ENCODE results near the gene BGN. TPM values are rescaled to one million over a fixed set of nuclear protein-coding genes. Genes with fewer than 3 reads are reported as not detected.

BGN gene
- total RNA-seq, 1 experiment from 2014 or later, result not detected

GRCh38 chrX:153526042-153526441 lies 31.3 kb downstream of the BGN start:
- Histone ChIP-seq H3K4me3 (ENCODE audit: low read length) (no peak overlapping the region), H3K79me2 (ENCODE audit: low read length) (no peaks in the 10 kb centered on the region), H3K9me3 (ENCODE audit: low read length) (no peaks in the 10 kb centered on the region), H3K9ac (ENCODE audit: low read length) (no peak overlapping the region), H3K27ac (ENCODE audit: low read length) (no peak overlapping the region), H3K36me3 (ENCODE audit: insufficient read depth, low read length) (no peaks in the 10 kb centered on the region), H3K27me3 (ENCODE audit: low read length) (no peaks in the 10 kb centered on the region), H2AFZ (ENCODE audit: low read length) (no peak overlapping the region), H3K4me1 (ENCODE audit: low read length) (no peaks in the 10 kb centered on the region), H3K9me2 (replicated peaks; ENCODE audit: insufficient read depth, low read length) (no peaks in the 10 kb centered on the region), H3K4me2 (ENCODE audit: low read depth, low read length, poor library complexity, severe bottlenecking) (no peak overlapping the region), H4K20me1 (ENCODE audit: insufficient read depth, low read depth, low read length) (no peaks in the 10 kb centered on the region)
- DNase-seq, result no peak

- DNase-seq, result no peak
- Histone ChIP-seq H2AFZ (ENCODE audit: low read length) (no peak overlapping the region), H3K4me2 (ENCODE audit: low read depth, low read length, poor library complexity, severe bottlenecking) (no peak overlapping the region), H3K27me3 (ENCODE audit: low read length) (no peaks in the 10 kb centered on the region), H3K9ac (ENCODE audit: low read length) (no peak overlapping the region), H3K36me3 (ENCODE audit: insufficient read depth, low read length) (no peaks in the 10 kb centered on the region), H3K4me3 (ENCODE audit: low read length) (no peak overlapping the region), H3K9me3 (ENCODE audit: low read length) (no peaks in the 10 kb centered on the region), H3K4me1 (ENCODE audit: low read length) (no peaks in the 10 kb centered on the region), H3K79me2 (ENCODE audit: low read length) (no peaks in the 10 kb centered on the region), H4K20me1 (ENCODE audit: insufficient read depth, low read depth, low read length) (no peaks in the 10 kb centered on the region), H3K27ac (ENCODE audit: low read length) (no peak overlapping the region), H3K9me2 (replicated peaks; ENCODE audit: insufficient read depth, low read length) (no peaks in the 10 kb centered on the region)
These were observed 32.0 kb downstream of the BGN start for GRCh38 chrX:153526801-153527200.

- Histone ChIP-seq H3K9me2 (replicated peaks; ENCODE audit: insufficient read depth, low read length) (no peaks in the 10 kb centered on the region), H3K9me3 (ENCODE audit: low read length) (no peaks in the 10 kb centered on the region), H2AFZ (ENCODE audit: low read length) (no peak overlapping the region), H3K79me2 (ENCODE audit: low read length) (no peaks in the 10 kb centered on the region), H3K27ac (ENCODE audit: low read length) (no peak overlapping the region), H3K27me3 (ENCODE audit: low read length) (no peaks in the 10 kb centered on the region), H3K4me1 (ENCODE audit: low read length) (no peaks in the 10 kb centered on the region), H3K9ac (ENCODE audit: low read length) (no peak overlapping the region), H3K4me2 (ENCODE audit: low read depth, low read length, poor library complexity, severe bottlenecking) (no peak overlapping the region), H4K20me1 (ENCODE audit: insufficient read depth, low read depth, low read length) (no peaks in the 10 kb centered on the region), H3K36me3 (ENCODE audit: insufficient read depth, low read length) (no peaks in the 10 kb centered on the region), H3K4me3 (ENCODE audit: low read length) (no peak overlapping the region)
- DNase-seq, result no peak
These were observed 32.4 kb downstream of the BGN start for GRCh38 chrX:153527208-153527607.

- H3K27me3 ChIP-seq (ENCODE audit: low read length), result no peaks in the 10 kb centered on the region
- no peaks in the 10 kb centered on the region for H3K4me1 ChIP-seq (ENCODE audit: low read length)
- no peaks in the 10 kb centered on the region for H3K9me2 ChIP-seq (replicated peaks; ENCODE audit: insufficient read depth, low read length)
- H2AFZ ChIP-seq (ENCODE audit: low read length), result no peak overlapping the region
- H3K9ac ChIP-seq (ENCODE audit: low read length), result no peak overlapping the region
- no peaks in the 10 kb centered on the region for H3K9me3 ChIP-seq (ENCODE audit: low read length)
- no peaks in the 10 kb centered on the region for H3K79me2 ChIP-seq (ENCODE audit: low read length)
- no peak for DNase-seq
- no peak overlapping the region for H3K4me2 ChIP-seq (ENCODE audit: low read depth, low read length, poor library complexity, severe bottlenecking)
- H3K36me3 ChIP-seq (ENCODE audit: insufficient read depth, low read length), result no peaks in the 10 kb centered on the region
- no peak overlapping the region for H3K27ac ChIP-seq (ENCODE audit: low read length)
- H4K20me1 ChIP-seq (ENCODE audit: insufficient read depth, low read depth, low read length), result no peaks in the 10 kb centered on the region
- H3K4me3 ChIP-seq (ENCODE audit: low read length), result no peak overlapping the region
These were observed 35.8 kb downstream of the BGN start for GRCh38 chrX:153530411-153531129.

GRCh38 chrX:153533091-153533490 lies 38.3 kb downstream of the BGN start:
- H3K36me3 ChIP-seq (ENCODE audit: insufficient read depth, low read length), result no peaks in the 10 kb centered on the region
- no peak overlapping the region for H3K9ac ChIP-seq (ENCODE audit: low read length)
- H3K4me2 ChIP-seq (ENCODE audit: low read depth, low read length, poor library complexity, severe bottlenecking), result no peak overlapping the region
- no peaks in the 10 kb centered on the region for H3K4me1 ChIP-seq (ENCODE audit: low read length)
- H3K4me3 ChIP-seq (ENCODE audit: low read length), result no peak overlapping the region
- H2AFZ ChIP-seq (ENCODE audit: low read length), result no peak overlapping the region
- DNase-seq, result no peak
- no peaks in the 10 kb centered on the region for H3K27me3 ChIP-seq (ENCODE audit: low read length)
- H3K9me2 ChIP-seq (replicated peaks; ENCODE audit: insufficient read depth, low read length), result no peaks in the 10 kb centered on the region
- no peak overlapping the region for H3K27ac ChIP-seq (ENCODE audit: low read length)
- no peaks in the 10 kb centered on the region for H3K9me3 ChIP-seq (ENCODE audit: low read length)
- H3K79me2 ChIP-seq (ENCODE audit: low read length), result no peaks in the 10 kb centered on the region
- H4K20me1 ChIP-seq (ENCODE audit: insufficient read depth, low read depth, low read length), result no peaks in the 10 kb centered on the region

GRCh38 chrX:153537080-153537479 lies 42.3 kb downstream of the BGN start:
- Histone ChIP-seq H3K27me3 (ENCODE audit: low read length) (no peaks in the 10 kb centered on the region), H3K4me1 (ENCODE audit: low read length) (no peaks in the 10 kb centered on the region), H3K36me3 (ENCODE audit: insufficient read depth, low read length) (no peaks in the 10 kb centered on the region), H4K20me1 (ENCODE audit: insufficient read depth, low read depth, low read length) (peaks cover 9% of the 10 kb centered on the region; the same call in 1 of the 2 replicates), H3K27ac (ENCODE audit: low read length) (no peak overlapping the region), H3K79me2 (ENCODE audit: low read length) (no peaks in the 10 kb centered on the region), H3K9ac (ENCODE audit: low read length) (no peak overlapping the region), H2AFZ (ENCODE audit: low read length) (no peak overlapping the region), H3K4me2 (ENCODE audit: low read depth, low read length, poor library complexity, severe bottlenecking) (no peak overlapping the region), H3K9me2 (replicated peaks; ENCODE audit: insufficient read depth, low read length) (no peaks in the 10 kb centered on the region), H3K9me3 (ENCODE audit: low read length) (no peaks in the 10 kb centered on the region), H3K4me3 (ENCODE audit: low read length) (no peak overlapping the region)
- no peak for DNase-seq

- H3K27me3 ChIP-seq (ENCODE audit: low read length), result no peaks in the 10 kb centered on the region
- H3K4me2 ChIP-seq (ENCODE audit: low read depth, low read length, poor library complexity, severe bottlenecking), result no peak overlapping the region
- H2AFZ ChIP-seq (ENCODE audit: low read length), result no peak overlapping the region
- DNase-seq, result no peak
- no peaks in the 10 kb centered on the region for H3K79me2 ChIP-seq (ENCODE audit: low read length)
- H3K36me3 ChIP-seq (ENCODE audit: insufficient read depth, low read length), result no peaks in the 10 kb centered on the region
- no peaks in the 10 kb centered on the region for H3K4me1 ChIP-seq (ENCODE audit: low read length)
- no peaks in the 10 kb centered on the region for H3K9me3 ChIP-seq (ENCODE audit: low read length)
- peaks cover 9% of the 10 kb centered on the region; the same call in 1 of the 2 replicates for H4K20me1 ChIP-seq (ENCODE audit: insufficient read depth, low read depth, low read length)
- no peak overlapping the region for H3K9ac ChIP-seq (ENCODE audit: low read length)
- no peak overlapping the region for H3K4me3 ChIP-seq (ENCODE audit: low read length)
- no peak overlapping the region for H3K27ac ChIP-seq (ENCODE audit: low read length)
- no peaks in the 10 kb centered on the region for H3K9me2 ChIP-seq (replicated peaks; ENCODE audit: insufficient read depth, low read length)
These were observed 42.9 kb downstream of the BGN start for GRCh38 chrX:153537526-153538295.

GRCh38 chrX:153538424-153538823 lies 43.6 kb downstream of the BGN start:
- no peak overlapping the region for H3K4me2 ChIP-seq (ENCODE audit: low read depth, low read length, poor library complexity, severe bottlenecking)
- no peak overlapping the region for H3K27ac ChIP-seq (ENCODE audit: low read length)
- H2AFZ ChIP-seq (ENCODE audit: low read length), result no peak overlapping the region
- H4K20me1 ChIP-seq (ENCODE audit: insufficient read depth, low read depth, low read length), result peaks cover 9% of the 10 kb centered on the region; the same call in 1 of the 2 replicates
- DNase-seq, result no peak
- H3K9me3 ChIP-seq (ENCODE audit: low read length), result no peaks in the 10 kb centered on the region
- H3K4me1 ChIP-seq (ENCODE audit: low read length), result no peaks in the 10 kb centered on the region
- no peak overlapping the region for H3K4me3 ChIP-seq (ENCODE audit: low read length)
- no peaks in the 10 kb centered on the region for H3K79me2 ChIP-seq (ENCODE audit: low read length)
- H3K27me3 ChIP-seq (ENCODE audit: low read length), result no peaks in the 10 kb centered on the region
- no peaks in the 10 kb centered on the region for H3K9me2 ChIP-seq (replicated peaks; ENCODE audit: insufficient read depth, low read length)
- H3K36me3 ChIP-seq (ENCODE audit: insufficient read depth, low read length), result no peaks in the 10 kb centered on the region
- no peak overlapping the region for H3K9ac ChIP-seq (ENCODE audit: low read length)
